Measurements from ENCODE around the gene PPP1R26. TPM values are rescaled to one million over a fixed set of nuclear protein-coding genes. Genes with fewer than 3 reads are reported as not detected.
A peak's percentile ranks its signal among the peaks of the same experiment; 100 is the strongest.

The PPP1R26 gene
- total RNA-seq, 1 donor from 2014 or later, result 22.8 TPM

DNA sequence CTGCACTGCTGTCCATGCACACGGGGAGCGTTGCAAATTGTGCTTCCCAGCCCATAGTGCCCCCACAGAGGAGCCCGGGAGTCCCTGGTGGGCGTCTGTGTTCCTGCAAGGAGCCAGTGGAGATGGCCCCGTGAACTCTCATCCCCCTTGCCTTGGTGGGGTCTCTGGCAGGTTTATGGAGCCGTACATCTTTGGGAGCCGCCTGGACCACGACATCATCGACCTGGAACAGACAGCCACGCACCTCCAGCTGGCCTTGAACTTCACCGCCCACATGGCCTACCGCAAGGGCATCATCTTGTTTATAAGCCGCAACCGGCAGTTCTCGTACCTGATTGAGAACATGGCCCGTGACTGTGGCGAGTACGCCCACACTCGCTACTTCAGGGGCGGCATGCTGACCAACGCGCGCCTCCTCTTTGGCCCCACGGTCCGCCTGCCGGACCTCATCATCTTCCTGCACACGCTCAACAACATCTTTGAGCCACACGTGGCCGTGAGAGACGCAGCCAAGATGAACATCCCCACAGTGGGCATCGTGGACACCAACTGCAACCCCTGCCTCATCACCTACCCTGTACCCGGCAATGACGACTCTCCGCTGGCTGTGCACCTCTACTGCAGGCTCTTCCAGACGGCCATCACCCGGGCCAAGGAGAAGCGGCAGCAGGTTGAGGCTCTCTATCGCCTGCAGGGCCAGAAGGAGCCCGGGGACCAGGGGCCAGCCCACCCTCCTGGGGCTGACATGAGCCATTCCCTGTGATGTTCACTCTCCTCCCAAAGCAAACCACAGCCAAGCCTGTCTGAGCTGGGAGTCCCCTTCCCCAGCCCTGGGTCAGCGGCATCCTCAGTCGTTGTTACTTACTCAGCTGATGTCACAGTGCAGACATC lies 24.0 kb downstream of the PPP1R26 start:
- DNase-seq (peak; percentile 39), ATAC-seq (no peak)
- H3K4me3 ChIP-seq, result no peak overlapping the region
- no peaks in the 10 kb centered on the region for H3K27me3 ChIP-seq (ENCODE audit: low read depth)
- H3K27ac ChIP-seq, result no peak overlapping the region
- H3K9me3 ChIP-seq, result no peaks in the 10 kb centered on the region
- peaks cover 21% of the 10 kb centered on the region for H3K4me1 ChIP-seq
- no peak for TF ChIP-seq CTCF (IDR thresholded peaks at IDR 0.05)
- H3K36me3 ChIP-seq, result peaks cover 35% of the 10 kb centered on the region
- intact Hi-C loops (cut with DNase I), result no loop called here

GRCh38 chr9:135504262-135505243 lies 25.0 kb downstream of the PPP1R26 start:
- Histone ChIP-seq H3K27me3 (ENCODE audit: low read depth) (no peaks in the 10 kb centered on the region), H3K9me3 (no peaks in the 10 kb centered on the region), H3K36me3 (peaks cover 35% of the 10 kb centered on the region), H3K4me1 (peaks cover 15% of the 10 kb centered on the region), H3K4me3 (no peak overlapping the region), H3K27ac (no peak overlapping the region)
- intact Hi-C loops (cut with DNase I), result no loop called here
- ATAC-seq, result no peak
- peak; percentile 71 for TF ChIP-seq CTCF (IDR thresholded peaks at IDR 0.05)
- DNase-seq, result peak; percentile 72

GRCh38 chr9:135505406-135506187 lies 26.0 kb downstream of the PPP1R26 start:
- peaks cover 15% of the 10 kb centered on the region for H3K4me1 ChIP-seq
- H3K4me3 ChIP-seq, result no peak overlapping the region
- no peak overlapping the region for H3K27ac ChIP-seq
- TF ChIP-seq CTCF (IDR thresholded peaks at IDR 0.05), result no peak
- peaks cover 35% of the 10 kb centered on the region for H3K36me3 ChIP-seq
- H3K9me3 ChIP-seq, result no peaks in the 10 kb centered on the region
- no peaks in the 10 kb centered on the region for H3K27me3 ChIP-seq (ENCODE audit: low read depth)
- no peak for ATAC-seq
- intact Hi-C loops (cut with DNase I), result no loop called here
- DNase-seq, result peak; percentile 45

DNA sequence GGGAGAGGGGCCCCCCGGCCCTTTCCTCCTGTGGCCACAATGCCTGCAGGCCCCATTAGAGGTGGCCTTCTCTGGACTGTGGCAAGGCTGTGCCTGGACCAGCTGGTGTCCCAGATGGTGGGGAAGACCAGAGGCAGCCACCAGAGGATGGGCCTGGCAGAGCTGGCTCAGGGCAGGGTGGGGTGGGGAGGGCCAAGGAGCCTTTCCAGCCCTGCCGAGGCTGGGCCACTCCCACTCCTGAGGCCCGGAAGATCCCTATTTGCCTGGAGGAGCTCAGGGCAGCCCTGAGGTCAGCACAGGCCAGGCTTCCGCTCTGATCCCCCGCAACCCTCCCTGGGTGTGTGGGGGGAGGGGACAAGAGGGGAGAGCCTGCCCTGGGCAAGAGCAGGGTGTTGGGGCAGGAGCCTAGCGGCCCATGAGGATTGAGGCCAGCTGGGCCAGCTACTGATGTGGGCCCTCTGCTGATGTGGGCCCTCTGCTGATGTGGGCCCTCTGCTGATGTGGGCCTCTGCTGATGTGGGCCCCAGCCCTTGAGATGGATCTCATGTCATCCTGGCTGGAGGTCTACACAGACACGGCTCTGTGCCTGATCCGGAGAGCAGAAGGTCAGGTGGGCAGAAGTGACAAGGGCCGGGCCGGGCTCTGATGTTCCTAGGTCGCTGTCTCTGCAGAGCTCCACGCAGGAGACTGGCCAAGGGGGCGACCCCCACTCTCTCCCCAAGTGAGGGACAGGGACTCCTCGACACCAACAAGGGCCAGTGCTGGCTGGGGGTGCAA lies 26.9 kb downstream of the PPP1R26 start:
- intact Hi-C loops (cut with DNase I), result no loop called here
- H3K27me3 ChIP-seq (ENCODE audit: low read depth), result no peaks in the 10 kb centered on the region
- H3K4me1 ChIP-seq, result peaks cover 11% of the 10 kb centered on the region
- TF ChIP-seq CTCF (IDR thresholded peaks at IDR 0.05), result no peak
- no peak overlapping the region for H3K27ac ChIP-seq
- ATAC-seq, result no peak
- H3K4me3 ChIP-seq, result no peak overlapping the region
- H3K36me3 ChIP-seq, result peaks cover 35% of the 10 kb centered on the region
- peak; percentile 42 for DNase-seq
- no peaks in the 10 kb centered on the region for H3K9me3 ChIP-seq

Measured in lower lobe of right lung (tissue), 2 donors.